ENCODE data around the gene SMARCB1. TPM values are rescaled to one million over a fixed set of nuclear protein-coding genes. Genes with fewer than 3 reads are reported as not detected.

SMARCB1 gene
- polyA plus RNA-seq, 1 donor (not counting 4 experiments of a cell fraction or from before 2014, with no cell fraction given), result 95.2 TPM

DNA sequence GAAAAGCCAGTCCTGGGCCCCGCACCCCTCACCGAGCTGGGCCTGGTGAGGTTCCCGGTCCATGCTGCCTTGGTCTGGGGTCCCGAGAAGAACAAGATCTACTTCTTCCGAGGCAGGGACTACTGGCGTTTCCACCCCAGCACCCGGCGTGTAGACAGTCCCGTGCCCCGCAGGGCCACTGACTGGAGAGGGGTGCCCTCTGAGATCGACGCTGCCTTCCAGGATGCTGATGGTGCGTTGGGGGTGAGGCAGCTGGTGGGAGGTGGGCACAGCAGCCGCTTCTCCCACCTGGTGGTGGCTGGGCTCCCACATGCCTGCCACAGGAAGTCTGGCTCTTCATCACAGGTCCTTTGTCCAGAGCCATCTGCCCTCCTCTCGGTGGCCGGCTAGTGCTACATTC, 4.5 kb upstream of the SMARCB1 start:
- Histone ChIP-seq H3K9me3 (ENCODE audit: control insufficient read depth, low read depth, low read length) (no peaks in the 10 kb centered on the region), H3K9ac (ENCODE audit: control insufficient read depth, extremely low read depth, insufficient read depth, low read length) (no peak overlapping the region), H3K27ac (ENCODE audit: control insufficient read depth, insufficient read depth, low read length) (no peak overlapping the region), H4K20me1 (ENCODE audit: control insufficient read depth, extremely low read depth, insufficient read depth, low read length) (no peaks in the 10 kb centered on the region), H2AFZ (ENCODE audit: control insufficient read depth, low read length) (no peak overlapping the region), H3K36me3 (ENCODE audit: control insufficient read depth in 2 of 2, extremely low read depth in 1 of 2, insufficient read depth in 2 of 2, low read length in 2 of 2) (no peaks in the 10 kb centered on the region), H3K4me1 (ENCODE audit: control insufficient read depth, extremely low read depth, insufficient read depth, low read length) (peaks cover 22% of the 10 kb centered on the region), H3K79me2 (ENCODE audit: control insufficient read depth, insufficient read depth, low read length) (no peaks in the 10 kb centered on the region), H3K4me2 (ENCODE audit: control insufficient read depth, extremely low read depth, insufficient read depth, low read depth, low read length) (peak overlapping the region; percentile 37), H3K9me1 (ENCODE audit: control insufficient read depth, extremely low read depth, insufficient read depth, low read length) (no peaks in the 10 kb centered on the region), H3K4me3 (ENCODE audit: control insufficient read depth in 2 of 3, extremely low read depth in 1 of 3, insufficient read depth in 2 of 3, low read depth in 1 of 3, low read length in 3 of 3) (no peak overlapping the region), H3K27me3 (ENCODE audit: control insufficient read depth, extremely low read depth, insufficient read depth, low read length) (no peaks in the 10 kb centered on the region)
- DNase-seq (ENCODE audit: low read depth, low spot score) (no peak), FAIRE-seq (no peak)
- no peak for TF ChIP-seq EZH2 (IDR thresholded peaks at IDR 0.05; ENCODE audit: low read length)
- dilution Hi-C loops (cut with MboI; ENCODE audit: extremely low pct_ligation_motif_present, low sequenced_read_pairs), result no loop called here

- Histone ChIP-seq H3K9me1 (ENCODE audit: control insufficient read depth, extremely low read depth, insufficient read depth, low read length) (no peaks in the 10 kb centered on the region), H3K27ac (ENCODE audit: control insufficient read depth, insufficient read depth, low read length) (no peak overlapping the region), H3K9me3 (ENCODE audit: control insufficient read depth, low read depth, low read length) (no peaks in the 10 kb centered on the region), H3K27me3 (ENCODE audit: control insufficient read depth, extremely low read depth, insufficient read depth, low read length) (no peaks in the 10 kb centered on the region), H3K9ac (ENCODE audit: control insufficient read depth, extremely low read depth, insufficient read depth, low read length) (no peak overlapping the region), H3K4me3 (ENCODE audit: control insufficient read depth in 2 of 3, extremely low read depth in 1 of 3, insufficient read depth in 2 of 3, low read depth in 1 of 3, low read length in 3 of 3) (no peak overlapping the region), H3K4me1 (ENCODE audit: control insufficient read depth, extremely low read depth, insufficient read depth, low read length) (peaks cover 23% of the 10 kb centered on the region), H2AFZ (ENCODE audit: control insufficient read depth, low read length) (no peak overlapping the region), H3K79me2 (ENCODE audit: control insufficient read depth, insufficient read depth, low read length) (peaks cover 4% of the 10 kb centered on the region), H4K20me1 (ENCODE audit: control insufficient read depth, extremely low read depth, insufficient read depth, low read length) (peaks cover 2% of the 10 kb centered on the region), H3K36me3 (ENCODE audit: control insufficient read depth in 2 of 2, extremely low read depth in 1 of 2, insufficient read depth in 2 of 2, low read length in 2 of 2) (no peaks in the 10 kb centered on the region), H3K4me2 (ENCODE audit: control insufficient read depth, extremely low read depth, insufficient read depth, low read depth, low read length) (no peak overlapping the region)
- TF ChIP-seq, protein P1, sequence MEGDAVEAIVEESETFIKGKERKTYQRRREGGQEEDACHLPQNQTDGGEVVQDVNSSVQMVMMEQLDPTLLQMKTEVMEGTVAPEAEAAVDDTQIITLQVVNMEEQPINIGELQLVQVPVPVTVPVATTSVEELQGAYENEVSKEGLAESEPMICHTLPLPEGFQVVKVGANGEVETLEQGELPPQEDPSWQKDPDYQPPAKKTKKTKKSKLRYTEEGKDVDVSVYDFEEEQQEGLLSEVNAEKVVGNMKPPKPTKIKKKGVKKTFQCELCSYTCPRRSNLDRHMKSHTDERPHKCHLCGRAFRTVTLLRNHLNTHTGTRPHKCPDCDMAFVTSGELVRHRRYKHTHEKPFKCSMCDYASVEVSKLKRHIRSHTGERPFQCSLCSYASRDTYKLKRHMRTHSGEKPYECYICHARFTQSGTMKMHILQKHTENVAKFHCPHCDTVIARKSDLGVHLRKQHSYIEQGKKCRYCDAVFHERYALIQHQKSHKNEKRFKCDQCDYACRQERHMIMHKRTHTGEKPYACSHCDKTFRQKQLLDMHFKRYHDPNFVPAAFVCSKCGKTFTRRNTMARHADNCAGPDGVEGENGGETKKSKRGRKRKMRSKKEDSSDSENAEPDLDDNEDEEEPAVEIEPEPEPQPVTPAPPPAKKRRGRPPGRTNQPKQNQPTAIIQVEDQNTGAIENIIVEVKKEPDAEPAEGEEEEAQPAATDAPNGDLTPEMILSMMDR (optimal IDR thresholded peaks at IDR 0.05 in 1 of 3, IDR thresholded peaks at IDR 0.05 in 1 of 3, conservative IDR thresholded peaks at IDR 0.05 in 1 of 3; ENCODE audit: extremely low read depth in 1 of 3, insufficient read depth in 2 of 3, low read length in 3 of 3), result no peak
- no peak for TF ChIP-seq EZH2 (IDR thresholded peaks at IDR 0.05; ENCODE audit: low read length)
- dilution Hi-C loops (cut with MboI; ENCODE audit: extremely low pct_ligation_motif_present, low sequenced_read_pairs), result no loop called here
- no peak for FAIRE-seq
- no peak for DNase-seq (ENCODE audit: low read depth, low spot score)
Measured at GRCh38 chr22:23782703-23783102, 4.1 kb upstream of the SMARCB1 start.

All from keratinocyte (primary cell).